ENCODE results near the gene NPFFR2.
"Not testable (repeated sequence)": the region's sequence is repeated elsewhere in the genome, so short reads cannot be mapped to it uniquely, and the experiment has no call there.

The NPFFR2 gene

DNA sequence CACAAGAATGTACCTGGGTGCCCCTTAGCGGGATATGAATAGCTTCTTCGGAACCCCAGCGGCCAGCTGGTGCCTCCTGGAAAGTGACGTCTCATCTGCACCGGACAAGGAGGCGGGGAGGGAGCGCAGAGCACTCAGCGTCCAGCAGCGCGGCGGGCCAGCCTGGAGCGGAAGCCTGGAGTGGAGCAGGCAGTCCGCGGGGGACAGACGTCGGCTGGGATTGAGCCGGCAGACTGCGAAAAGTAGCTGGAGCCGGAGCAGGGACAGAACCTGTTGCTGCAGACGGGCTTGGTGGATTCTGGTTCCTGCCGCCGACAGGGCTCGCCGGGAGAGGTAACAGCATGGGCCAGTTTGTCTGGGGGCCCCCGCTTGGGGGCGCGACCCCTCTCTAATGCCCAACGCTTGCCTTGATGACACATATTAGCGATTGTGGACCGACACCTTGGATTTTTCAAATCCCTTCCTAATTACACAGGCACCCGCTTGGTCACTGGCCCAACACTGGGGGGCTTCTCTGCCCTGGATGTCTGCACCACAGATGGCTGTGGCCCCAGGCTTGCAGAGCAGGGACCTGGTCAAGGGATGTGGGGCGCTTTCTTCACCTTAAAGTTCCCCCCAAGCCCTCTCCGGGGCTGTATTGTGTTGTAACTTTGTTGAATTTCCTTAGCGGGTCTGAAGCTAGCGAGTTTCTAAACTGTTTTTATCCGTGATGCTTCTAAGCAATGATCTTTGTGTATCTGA lies at the start of gene NPFFR2:
Gene NPFFR2 (plus strand): TSS at position 133 of the 741 bp plus-strand sequence. CDS start 96,592 bp downstream, outside the sequence.
- DNase-seq (ENCODE audit: low read depth): no peak

DNA sequence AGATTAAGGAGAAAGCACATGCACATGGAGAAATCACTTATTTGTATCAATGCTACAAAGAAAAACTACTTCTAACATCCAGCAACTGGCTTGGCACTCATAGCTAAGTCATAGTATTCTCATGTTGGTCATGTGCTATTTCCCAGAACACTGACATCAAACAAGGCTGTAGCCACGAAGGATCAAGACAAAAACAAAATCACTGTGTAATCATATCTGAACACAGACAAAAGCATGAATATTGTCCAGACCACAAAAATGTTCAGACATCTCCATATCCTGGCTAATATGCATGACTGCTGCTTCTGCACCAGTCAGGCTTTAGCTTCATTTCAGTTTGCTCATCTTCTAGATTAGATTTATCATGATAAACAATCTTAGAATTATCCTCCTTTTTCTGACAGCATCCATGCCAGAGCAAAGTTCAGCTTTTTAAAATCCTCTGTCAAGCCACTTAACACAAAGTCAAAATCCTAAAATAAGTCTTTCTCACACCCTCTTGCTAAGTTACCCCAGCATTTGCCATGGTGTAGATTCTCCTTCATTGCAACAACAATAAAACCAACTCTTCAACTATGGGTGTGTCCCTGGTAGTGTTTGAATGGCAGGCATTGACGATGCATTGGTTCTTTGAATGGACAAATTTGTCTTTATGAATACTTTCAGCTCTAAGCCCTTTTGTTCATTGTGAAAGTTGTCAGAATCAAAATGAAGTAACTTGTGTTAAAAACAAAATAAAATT lies 39.1 kb upstream of the NPFFR2 start:
- DNase-seq (ENCODE audit: low read depth): no peak

DNA sequence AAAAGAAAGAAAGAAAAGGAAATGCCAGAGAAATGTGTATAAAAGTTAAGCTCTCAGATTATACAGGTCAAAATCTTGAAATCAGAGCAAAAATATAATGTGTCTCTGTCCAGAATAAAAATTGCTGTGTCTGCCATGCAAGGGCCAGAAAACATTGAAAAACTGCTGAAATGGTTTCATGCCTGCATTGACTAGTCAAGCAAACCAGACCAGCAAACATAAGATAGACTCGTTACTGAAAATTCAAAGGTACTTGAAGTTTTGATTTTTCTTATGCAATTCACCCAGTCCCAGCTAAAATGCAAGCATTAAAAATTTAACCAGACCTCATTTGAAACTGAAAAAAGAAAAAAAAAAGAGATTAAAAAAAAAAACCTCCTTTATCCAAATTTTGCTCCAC lies 37.2 kb upstream of the NPFFR2 start:
- no peak for DNase-seq (ENCODE audit: low read depth)

DNA sequence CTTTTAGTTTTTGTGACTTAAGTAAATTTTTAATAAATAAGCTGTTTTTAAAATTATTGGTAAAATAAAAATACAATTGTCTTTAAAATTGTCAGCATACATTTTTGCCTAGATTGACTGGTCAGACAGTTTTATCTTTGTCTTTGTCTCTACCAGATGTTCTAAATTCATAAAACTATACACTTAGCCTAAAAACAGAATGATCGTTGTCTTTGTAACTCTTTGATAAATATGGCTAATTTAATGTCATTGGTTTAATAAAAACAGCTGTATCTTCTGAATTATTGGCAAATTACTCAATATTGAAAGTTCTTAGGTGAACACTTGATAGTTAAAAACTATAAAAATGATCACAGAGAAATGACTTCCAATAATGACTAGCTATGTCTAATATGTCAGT lies 36.5 kb upstream of the NPFFR2 start:
- DNase-seq (ENCODE audit: low read depth): no peak

DNA sequence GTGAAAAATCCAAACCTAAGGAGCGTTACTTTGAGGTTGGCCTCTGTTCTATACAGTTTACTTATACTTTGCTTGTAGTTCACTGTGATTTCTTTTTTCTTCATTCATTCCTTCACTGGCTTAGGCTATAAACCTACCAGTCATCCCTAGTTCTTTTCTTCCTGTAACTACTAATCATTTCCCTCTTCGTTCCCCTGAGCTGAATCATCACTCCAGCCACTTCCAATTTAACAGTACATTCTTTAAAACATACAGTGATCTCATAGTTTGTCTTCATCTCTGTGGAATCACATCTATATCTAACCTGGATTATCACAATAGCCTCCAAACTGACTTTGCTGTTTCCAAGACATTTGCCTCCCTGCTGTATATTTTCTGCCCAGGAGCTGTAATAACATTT lies 25.2 kb upstream of the NPFFR2 start:
- DNase-seq (ENCODE audit: low read depth): no peak

DNA sequence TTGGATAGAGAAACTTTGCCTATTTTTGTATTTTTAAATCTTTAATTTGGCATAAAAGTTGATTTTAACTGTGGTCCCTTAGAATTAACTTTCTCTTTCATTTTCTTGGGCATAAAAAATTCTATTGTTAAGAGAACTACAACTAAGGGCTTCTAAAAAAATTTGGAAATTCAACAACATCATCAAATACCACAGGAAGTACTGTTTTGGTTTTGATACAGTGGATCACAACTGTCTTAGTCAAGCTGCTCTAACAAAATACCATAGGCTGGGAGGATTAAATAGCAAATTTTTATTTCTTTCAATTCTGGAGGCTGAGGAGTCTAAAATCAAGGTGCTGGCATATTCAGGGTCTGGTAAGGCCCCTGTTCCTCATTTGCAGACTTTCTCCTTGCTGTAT lies 19.9 kb upstream of the NPFFR2 start:
- DNase-seq (ENCODE audit: low read depth): no peak

DNA sequence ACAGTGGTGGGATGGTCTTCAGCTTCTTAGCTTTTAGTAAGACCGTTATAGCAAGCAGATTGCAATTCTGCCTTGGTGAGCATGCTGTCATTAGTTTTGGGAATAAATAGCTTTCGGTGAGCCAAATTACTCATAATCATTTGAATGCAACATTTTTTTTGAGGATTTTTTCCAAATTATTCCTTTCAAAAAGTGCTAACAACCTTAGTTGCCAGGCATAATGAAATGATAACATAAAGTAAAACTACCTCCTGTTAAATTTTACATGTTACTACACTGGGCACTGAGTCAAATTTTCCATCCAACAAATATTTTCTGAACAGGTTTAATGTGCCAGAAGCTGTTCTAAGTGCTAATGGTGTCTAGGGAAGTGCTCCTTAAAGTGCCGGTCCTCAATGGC lies 15.8 kb upstream of the NPFFR2 start:
- no peak for DNase-seq (ENCODE audit: low read depth)

DNA sequence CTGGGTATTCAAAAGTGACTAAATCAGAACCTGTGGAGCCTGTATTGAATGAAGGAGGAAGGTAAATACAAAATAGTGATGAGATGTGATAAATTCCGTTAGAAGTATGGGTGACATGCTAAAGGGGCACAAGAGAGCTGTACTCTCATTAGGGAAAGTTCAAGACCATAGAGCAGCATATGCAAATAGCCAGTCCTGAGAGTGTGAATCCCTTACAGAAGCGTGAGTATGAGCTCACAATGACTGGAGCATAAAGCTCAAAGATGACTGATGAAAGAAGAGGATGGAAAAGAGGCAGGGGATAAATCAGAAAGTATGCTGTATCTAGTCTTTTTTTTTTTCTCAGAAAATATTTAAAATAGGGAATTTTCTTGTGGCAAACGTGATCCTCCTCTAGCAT lies 12.1 kb upstream of the NPFFR2 start:
- DNase-seq (ENCODE audit: low read depth): no peak

DNA sequence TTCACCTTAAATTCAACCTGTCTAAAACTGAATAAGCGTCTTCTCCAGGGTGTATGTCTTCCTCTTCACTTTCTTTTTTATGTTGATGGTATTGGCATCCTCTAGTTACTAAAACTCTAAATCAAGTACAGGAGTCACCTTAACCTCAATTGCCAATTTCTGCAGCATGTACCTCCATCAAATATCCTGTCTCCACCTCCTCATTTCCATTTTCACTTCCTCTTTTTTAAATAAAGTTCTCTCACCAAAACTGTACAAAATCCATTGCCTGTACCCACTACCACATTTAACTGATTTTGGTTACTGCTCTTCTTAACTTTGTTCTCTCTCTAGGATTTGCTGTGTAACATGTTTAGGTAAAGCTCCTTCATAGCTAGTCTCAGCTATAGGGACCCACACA lies 9.2 kb upstream of the NPFFR2 start:
- DNase-seq (ENCODE audit: low read depth): no peak

DNA sequence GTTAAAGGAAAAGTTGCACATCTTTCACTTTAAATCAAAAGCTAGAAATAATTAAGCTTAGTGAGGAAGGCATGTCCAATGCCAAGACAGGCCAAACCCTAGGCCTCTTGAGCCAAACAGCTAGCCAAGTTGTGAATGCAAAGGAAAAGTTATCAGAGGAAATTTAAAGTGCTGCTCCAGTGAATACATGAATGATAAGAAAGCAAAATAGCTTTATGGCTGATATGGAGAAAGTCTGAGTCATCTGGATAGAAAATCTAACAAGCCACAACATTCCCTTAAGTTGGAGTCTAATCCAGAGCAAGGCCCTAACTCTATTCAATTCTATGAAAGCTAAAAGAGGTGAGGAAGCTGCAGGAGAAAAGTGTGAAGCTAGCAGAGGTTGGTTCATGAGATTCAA lies 23.8 kb downstream of the NPFFR2 start:
- DNase-seq (ENCODE audit: low read depth): no peak

DNA sequence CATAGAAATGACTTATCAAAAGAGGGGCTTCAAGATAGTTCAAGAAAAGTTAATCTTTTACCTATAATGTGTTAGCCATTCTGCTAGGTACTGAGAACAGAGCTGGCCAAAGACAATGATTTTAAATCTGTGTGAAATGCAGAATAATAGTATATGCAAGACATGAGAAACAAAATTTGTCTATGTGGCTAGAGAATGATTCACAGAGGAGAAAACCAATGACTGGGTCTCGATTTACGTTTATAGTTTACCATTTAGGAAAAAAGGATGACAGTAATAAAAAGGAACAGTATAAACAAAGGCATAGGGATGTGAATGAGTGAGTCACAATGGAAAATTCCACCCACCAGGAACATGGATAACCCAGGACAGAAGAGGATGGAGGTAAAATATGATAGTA lies 31.9 kb downstream of the NPFFR2 start:
- no peak for DNase-seq (ENCODE audit: low read depth)

DNA sequence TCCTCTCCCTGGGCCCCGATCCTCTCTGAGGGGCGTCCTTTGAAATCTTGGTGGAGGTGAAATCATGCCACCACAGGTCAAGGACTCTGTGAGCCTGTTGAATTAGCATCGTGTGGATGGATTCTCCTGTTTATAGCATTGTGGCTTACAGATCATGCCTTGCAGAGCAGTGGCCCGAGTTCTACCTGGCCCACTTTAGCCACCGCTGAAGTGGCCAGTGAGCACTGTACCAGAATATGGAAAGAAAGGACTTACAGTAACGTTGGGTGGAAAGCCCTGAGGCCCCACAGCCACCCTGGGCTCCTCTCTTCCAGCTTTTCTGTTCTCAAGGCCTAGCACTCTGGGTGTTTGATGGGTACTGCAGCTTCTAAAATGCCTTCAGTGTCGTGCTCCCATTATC lies 35.3 kb downstream of the NPFFR2 start:
- no peak for DNase-seq (ENCODE audit: low read depth)

DNA sequence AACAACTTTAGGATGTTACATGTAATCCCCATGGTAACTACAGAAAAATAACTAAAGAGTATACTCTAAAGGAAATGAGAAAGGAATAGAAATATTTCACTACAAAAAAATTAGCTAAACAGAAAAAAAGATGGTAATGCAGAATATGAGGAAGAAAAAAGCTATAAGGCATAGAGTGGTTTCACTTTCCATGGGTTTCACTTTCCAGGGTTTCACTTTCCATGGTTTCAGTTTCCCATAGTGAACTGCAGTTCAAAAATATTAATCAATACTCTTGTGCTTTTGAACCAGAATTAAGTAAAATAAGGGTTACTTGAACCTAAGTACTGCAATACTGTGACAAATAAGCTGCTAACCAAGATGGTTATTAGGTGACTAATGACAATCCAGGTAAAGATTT lies 42.0 kb downstream of the NPFFR2 start:
- no peak for DNase-seq (ENCODE audit: low read depth)

DNA sequence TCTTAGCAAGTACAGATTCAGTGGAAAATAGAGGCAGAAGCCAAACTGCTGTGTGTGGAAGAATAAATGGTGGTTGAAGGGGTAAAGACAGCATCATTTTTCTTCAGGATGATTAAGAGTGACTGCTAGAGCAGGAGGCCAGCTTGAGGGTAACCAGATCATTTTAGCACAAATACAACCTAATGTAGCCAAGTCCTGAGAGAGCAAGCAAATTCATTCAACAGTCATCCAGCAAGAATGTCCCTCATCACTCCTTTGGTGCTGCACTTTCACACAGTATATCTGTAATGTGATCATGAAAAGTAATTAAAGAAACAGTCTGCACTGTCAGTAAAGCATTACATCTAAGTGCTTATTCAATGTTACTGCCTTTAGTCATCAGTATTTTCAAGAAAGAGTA lies 44.8 kb downstream of the NPFFR2 start:
- no peak for DNase-seq (ENCODE audit: low read depth)

DNA sequence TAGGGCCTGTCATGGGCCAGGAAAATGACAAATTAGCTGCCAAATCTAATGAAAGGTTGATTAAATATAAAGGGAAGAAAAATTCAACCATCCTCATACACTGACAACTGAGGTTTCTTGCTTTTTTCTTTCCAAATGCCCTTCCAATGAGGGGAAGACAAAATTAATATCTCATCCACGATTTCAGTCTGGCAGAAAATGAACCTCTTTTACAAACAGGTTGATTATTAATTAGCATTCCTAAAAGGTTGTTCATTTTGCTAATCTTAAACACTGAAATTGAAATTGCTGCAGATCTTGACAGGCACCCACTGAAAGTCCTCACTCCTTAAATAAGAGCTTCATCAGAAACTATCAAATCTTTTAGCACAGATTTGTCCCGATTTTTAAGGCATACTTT lies 45.5 kb downstream of the NPFFR2 start:
- no peak for DNase-seq (ENCODE audit: low read depth)

DNA sequence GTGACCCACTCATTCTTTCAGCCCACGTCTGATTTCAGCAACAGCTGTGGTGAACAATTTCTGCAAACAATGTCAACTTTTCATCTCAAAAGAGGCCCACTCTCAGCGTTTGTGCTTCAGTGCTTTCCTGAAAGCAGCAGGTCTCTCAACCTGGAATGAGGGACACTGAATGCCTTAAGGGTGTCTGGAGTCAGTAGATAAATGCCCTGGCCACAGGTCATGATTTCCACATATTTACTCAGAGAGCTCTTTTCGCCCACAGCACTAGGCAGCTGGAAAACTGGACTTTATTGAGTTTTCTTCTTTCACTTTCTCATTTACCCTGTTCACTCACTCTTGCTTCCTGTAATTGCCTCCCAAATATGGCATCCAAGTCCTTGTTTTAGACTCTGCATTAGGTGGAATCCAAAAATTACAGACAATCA lies 52.8 kb downstream of the NPFFR2 start:
- DNase-seq (ENCODE audit: low read depth): no peak

DNA sequence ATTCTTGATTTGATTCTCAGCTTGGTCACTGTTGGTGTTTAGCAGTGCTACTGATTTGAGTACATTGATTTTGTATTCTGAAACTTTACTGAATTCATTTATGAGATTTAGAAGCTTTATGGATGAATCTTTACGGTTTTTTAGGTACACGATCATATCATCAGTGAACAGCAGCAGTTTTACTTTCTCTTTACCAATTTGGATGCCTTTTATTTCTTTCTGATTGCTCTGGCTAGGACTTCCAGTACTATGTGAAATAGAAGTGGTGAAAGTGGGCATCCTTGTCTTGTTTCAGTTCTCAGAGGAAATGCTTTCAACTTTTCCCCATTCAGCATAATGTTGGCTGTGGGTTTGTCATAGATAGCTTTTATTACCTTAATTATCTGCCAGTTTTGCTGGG lies 58.8 kb downstream of the NPFFR2 start:
- DNase-seq (ENCODE audit: low read depth): not testable (repeated sequence)

DNA sequence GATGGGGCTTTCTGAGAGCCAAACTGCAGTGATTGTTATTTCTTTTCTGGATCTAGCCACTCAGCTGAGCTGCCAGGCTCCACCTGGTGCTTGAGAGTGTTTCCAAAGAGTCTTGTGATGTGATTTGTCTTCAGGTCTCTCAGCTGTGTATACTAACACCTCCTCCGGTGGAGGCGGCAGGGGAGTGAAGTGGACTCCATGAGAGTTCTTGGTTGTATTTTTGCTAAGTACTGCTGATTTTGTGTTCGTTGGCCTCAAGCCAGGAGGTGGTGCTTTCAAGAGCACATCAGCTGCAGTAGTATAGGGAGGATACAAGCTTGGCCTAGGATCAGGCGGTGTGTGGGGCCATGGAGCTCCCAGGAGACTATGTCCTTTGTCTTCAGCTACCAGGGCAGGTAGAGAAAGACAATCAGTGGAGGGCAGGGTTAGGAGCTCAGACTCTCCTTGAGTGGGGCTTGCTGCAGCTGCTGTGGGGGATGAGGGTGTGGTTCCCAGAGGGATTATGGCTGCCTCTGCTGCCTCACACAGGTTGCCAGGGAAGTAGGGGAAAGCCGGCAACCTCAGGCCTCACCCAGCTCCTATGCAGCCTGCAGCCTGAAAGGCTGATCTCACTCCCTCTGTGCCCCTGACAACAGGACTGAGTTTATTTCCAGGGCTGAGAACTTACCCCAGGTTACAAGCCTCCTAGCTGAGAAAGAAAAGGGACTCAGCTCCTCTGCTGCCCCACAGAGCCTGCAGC lies 62.4 kb downstream of the NPFFR2 start:
- DNase-seq (ENCODE audit: low read depth): no peak

DNA sequence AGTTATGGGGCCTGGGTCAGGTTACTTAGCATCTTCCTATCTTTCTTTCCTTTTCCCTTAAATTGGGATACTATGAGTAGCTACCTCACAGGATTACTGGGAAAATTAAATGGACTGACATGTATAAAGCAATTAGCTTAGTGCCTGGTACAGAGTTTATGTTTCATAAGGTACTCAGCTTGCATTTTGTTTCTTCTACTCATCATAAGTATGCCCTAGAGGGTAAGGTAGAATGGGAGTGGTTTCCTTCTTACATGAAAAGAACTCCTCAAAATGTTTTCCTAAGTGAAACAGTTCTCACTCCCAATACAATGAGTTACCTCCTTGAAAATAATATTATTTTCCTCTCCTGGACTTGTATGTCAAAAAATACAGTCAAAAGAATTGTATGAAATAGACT lies 75.7 kb downstream of the NPFFR2 start:
- DNase-seq (ENCODE audit: low read depth): no peak

DNA sequence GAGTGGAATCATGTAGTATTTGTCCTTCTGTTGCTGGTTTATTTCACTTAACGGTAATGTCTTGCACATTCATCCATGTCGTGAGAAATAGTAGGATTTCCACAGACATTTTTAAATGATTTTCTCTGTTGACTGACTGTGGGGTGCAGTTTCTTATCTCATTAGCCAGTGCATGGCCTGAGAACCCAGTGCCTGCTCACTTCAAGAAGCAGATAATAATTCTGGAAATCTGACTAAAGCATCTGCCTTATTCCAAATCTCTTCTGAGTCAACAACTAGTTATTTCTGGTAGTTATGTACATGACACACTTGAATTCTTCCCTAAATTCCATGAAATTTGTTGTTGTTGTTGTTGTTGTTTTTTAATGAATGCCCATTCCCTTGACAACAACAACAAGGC lies 77.6 kb downstream of the NPFFR2 start:
- no peak for DNase-seq (ENCODE audit: low read depth)

DNA sequence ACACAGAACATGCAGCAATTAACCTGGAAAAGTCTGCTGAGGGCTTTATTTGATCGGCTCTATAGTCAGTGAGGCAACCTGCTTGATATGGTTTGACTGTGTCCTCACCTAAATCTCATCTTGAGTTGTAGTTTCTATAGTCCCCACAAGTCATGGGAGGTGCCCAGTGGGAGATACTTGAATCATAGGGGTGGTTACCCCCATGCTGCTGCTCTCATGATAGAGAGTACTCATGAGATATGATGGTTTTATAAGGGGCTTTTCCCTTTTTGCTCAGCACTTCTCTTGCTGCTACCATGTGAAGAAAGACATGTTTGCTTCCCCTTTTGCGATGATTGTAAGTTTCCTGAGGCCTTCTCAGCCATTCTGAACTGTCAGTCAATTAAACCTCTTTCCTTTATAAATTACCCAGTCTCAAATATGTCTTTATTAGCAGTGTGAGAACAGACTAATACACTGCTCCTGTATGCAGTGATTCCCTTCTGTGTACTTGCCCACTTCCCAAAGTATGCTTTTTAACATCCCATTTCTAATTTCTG lies 78.2 kb downstream of the NPFFR2 start:
- DNase-seq (ENCODE audit: low read depth): no peak

DNA sequence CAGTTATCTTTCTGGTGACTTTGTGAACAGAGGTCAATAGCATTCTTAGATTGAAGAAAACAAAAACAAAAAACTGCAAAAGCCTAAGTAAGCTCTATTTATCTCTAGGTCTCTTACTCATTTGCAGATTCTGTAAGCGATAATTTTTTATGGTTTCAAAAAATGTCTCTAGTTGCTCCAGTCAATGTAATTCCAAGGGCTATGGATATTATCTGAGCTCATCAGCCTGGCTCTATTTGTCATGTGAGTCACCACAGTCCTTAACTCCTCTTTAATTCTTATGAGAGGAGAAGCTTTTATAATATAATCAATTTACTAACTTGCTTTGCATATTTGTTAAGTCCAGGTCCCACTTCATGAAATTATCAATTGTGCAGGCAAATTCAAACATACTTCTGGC lies 79.1 kb downstream of the NPFFR2 start:
- DNase-seq (ENCODE audit: low read depth): no peak

DNA sequence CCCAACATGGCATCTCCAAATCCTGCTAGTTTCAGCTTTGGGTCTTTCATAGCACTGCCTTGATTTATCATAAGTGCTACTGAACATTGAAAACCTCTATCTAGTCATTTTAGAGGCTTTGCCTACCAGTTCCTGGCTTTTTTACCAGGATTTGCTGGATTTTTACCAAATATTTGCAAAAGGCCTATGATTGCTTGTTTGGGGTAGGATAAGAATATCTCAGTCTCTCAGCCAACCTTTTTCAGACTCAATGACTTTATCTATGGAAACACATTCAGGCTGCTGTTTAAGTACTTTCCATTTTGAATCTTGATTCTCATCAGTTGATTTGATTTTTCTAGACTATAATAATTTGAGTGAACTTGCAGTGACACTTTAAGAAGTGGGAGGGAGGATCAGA lies 80.1 kb downstream of the NPFFR2 start:
- no peak for DNase-seq (ENCODE audit: low read depth)
